HEK293T (cell line): ENCODE results near the gene GNB1L.

Experiments used
- BHLHE40 ChIP-seq: fragments of 450-650 bp; IDR thresholded peaks from 2 replicates; pipeline ENCODE4 v1.6.1; 2016; ENCODE audit warnings: mild to moderate bottlenecking, moderate library complexity, borderline replicate concordance
- FOXA1 ChIP-seq: fragments of 450-650 bp; IDR thresholded peaks from 2 replicates; pipeline ENCODE4 v1.6.1; 2016; ENCODE audit warnings: mild to moderate bottlenecking
- FOXM1 ChIP-seq: fragments of 450-650 bp; IDR thresholded peaks from 2 replicates; pipeline ENCODE4 v1.6.1; 2017; ENCODE audit warnings: mild to moderate bottlenecking, borderline replicate concordance
- LEF1 ChIP-seq: fragments of 450-650 bp; IDR thresholded peaks from 2 replicates; pipeline ENCODE4 v1.6.1; 2017; ENCODE audit warnings: mild to moderate bottlenecking, borderline replicate concordance
- SP1 ChIP-seq: fragments of 450-650 bp; IDR thresholded peaks from 2 replicates; pipeline ENCODE4 v1.6.1; 2017
- SUZ12 ChIP-seq: fragments of 450-650 bp; IDR thresholded peaks from 2 replicates; pipeline ENCODE4 v1.6.1; 2016; ENCODE audit warnings: mild to moderate bottlenecking
- ZNF384 ChIP-seq: fragments of 450-650 bp; IDR thresholded peaks from 2 replicates; pipeline ENCODE4 v1.6.1; 2016
- TF ChIP-seq, protein P1 (sequence below): fragments of 450-650 bp; IDR thresholded peaks from 2 replicates; pipeline ENCODE4 v1.6.1; 2016

DNA sequence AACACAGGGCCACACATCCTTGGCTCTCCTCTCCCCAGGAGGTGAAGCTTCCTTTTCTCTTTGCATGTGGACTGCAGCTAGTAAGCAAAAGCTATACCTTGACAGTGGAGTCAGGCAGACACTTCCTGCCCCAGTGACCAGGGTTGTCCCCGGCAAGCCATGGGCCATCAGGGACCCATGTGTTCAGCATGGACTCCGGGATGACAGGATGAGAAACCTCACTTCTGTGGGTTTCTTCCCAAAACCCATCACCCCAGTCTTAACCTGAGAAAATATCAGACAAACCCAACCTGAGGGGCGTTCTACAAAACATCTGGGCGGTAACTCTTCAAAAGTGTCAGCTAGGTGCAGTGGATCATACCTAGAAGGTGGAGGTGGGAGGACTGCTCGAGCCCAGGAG, 40.2 kb downstream of the GNB1L start:
- TF ChIP-seq FOXM1 (no peak), ZNF384 (no peak), SP1 (no peak), FOXA1 (no peak), LEF1 (no peak), SUZ12 (no peak), BHLHE40 (no peak)
- TF ChIP-seq, protein P1, sequence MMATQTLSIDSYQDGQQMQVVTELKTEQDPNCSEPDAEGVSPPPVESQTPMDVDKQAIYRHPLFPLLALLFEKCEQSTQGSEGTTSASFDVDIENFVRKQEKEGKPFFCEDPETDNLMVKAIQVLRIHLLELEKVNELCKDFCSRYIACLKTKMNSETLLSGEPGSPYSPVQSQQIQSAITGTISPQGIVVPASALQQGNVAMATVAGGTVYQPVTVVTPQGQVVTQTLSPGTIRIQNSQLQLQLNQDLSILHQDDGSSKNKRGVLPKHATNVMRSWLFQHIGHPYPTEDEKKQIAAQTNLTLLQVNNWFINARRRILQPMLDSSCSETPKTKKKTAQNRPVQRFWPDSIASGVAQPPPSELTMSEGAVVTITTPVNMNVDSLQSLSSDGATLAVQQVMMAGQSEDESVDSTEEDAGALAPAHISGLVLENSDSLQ: no peak
